ENCODE data around the gene LMBR1. TPM values are rescaled to one million over a fixed set of nuclear protein-coding genes. Genes with fewer than 3 reads are reported as not detected.

The LMBR1 gene
- total and polyA plus RNA-seq, 2 donors (not counting 3 experiments of a cell fraction or from before 2014, with no cell fraction given) = 14.0 to 72.9 TPM

DNA sequence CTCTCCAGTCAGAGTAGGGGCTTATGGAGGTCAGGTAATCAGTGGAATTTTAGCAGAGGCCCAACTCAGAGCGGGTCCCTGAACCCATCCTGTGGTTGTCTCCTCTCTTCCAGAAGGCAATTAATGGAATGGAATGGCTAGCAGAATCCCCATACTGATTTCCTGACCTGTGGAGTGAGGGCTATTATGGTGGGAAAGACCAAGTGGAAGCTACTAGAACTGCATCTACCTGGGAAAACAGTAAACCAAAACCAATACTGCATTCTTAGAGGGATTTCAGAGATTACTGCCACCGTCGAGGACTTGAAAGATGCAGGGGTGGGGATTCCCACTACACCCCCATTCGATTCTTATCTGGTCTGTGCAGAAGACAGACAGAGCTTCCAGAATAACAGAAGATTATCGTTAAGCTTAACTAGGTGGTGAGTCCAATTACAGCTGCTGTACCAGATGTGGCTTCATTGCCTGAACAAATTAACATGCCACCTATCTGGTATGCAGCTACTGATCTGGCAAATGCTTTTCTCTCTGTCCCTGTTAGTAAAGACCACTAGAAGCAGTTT, 73.2 kb downstream of the LMBR1 start:
- ChIA-PET POLR2A (no interaction called here), CTCF (interaction anchor here (0.9 kb wide), 1 partner anchor 56 kb away, joined by 3 read pairs; no protein-coding TSS in a partner anchor)
- FAIRE-seq (no peak), DNase-seq (ENCODE audit: low read depth, low spot score) (no peak)
- no peak overlapping the region for H2AFZ ChIP-seq (ENCODE audit: low read depth, low read length)
- peaks cover 0 to 2% of the 10 kb centered on the region in 2 experiments for H3K36me3 ChIP-seq (ENCODE audit: control insufficient read depth in 2 of 2, extremely low read depth in 1 of 2, insufficient read depth in 2 of 2, low read length in 2 of 2)
- no peak overlapping the region for H3K4me3 ChIP-seq (replicated peaks in 1 of 3; ENCODE audit: insufficient read depth in 1 of 3, low read depth in 1 of 3, low read length in 3 of 3)
- no peak overlapping the region for H3K4me2 ChIP-seq (ENCODE audit: insufficient read depth, low read length)
- TF ChIP-seq MYC (IDR thresholded peaks at IDR 0.05; ENCODE audit: low read depth, low read length) = no peak
- no peak for TF ChIP-seq EZH2 (IDR thresholded peaks at IDR 0.05; ENCODE audit: borderline replicate concordance, low read depth, low read length, severe bottlenecking)
- no peak for TF ChIP-seq POLR2AphosphoS5 (IDR thresholded peaks at IDR 0.05; ENCODE audit: insufficient read depth, low read depth, low read length)
- TF ChIP-seq, protein P1, sequence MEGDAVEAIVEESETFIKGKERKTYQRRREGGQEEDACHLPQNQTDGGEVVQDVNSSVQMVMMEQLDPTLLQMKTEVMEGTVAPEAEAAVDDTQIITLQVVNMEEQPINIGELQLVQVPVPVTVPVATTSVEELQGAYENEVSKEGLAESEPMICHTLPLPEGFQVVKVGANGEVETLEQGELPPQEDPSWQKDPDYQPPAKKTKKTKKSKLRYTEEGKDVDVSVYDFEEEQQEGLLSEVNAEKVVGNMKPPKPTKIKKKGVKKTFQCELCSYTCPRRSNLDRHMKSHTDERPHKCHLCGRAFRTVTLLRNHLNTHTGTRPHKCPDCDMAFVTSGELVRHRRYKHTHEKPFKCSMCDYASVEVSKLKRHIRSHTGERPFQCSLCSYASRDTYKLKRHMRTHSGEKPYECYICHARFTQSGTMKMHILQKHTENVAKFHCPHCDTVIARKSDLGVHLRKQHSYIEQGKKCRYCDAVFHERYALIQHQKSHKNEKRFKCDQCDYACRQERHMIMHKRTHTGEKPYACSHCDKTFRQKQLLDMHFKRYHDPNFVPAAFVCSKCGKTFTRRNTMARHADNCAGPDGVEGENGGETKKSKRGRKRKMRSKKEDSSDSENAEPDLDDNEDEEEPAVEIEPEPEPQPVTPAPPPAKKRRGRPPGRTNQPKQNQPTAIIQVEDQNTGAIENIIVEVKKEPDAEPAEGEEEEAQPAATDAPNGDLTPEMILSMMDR (IDR thresholded peaks at IDR 0.05; ENCODE audit: extremely low read depth in 1 of 2, insufficient read depth in 1 of 2, low read depth in 1 of 2, low read length in 2 of 2) = no peak
- TF ChIP-seq, protein P2, sequence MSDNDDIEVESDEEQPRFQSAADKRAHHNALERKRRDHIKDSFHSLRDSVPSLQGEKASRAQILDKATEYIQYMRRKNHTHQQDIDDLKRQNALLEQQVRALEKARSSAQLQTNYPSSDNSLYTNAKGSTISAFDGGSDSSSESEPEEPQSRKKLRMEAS (IDR thresholded peaks at IDR 0.05; ENCODE audit: insufficient read depth, insufficient read length) = no peak
- TF ChIP-seq JUN (IDR thresholded peaks at IDR 0.05; ENCODE audit: borderline replicate concordance, insufficient read depth, insufficient read length, low read depth) = no peak
- no peak overlapping the region for H3K27ac ChIP-seq (ENCODE audit: insufficient read depth, low read depth, low read length)
- no peaks in the 10 kb centered on the region for H3K9me3 ChIP-seq (replicated peaks; ENCODE audit: control insufficient read depth, insufficient read depth, low read length)
- no TSS peak for BruUV-seq (replicated peaks)
- no peaks in the 10 kb centered on the region for H3K79me2 ChIP-seq (ENCODE audit: control insufficient read depth, insufficient read depth, low read length)
- dilution Hi-C loops (cut with MboI; ENCODE audit: extremely low pct_ligation_motif_present, low sequenced_read_pairs) = no loop called here
- no peaks in the 10 kb centered on the region for H3K27me3 ChIP-seq (ENCODE audit: control insufficient read depth in 2 of 2, insufficient read depth in 2 of 2, low read length in 2 of 2)
- intact Hi-C loops (cut with micrococcal nuclease) = loop anchor here (5.0 kb wide), 1 partner anchor 348 kb away; no protein-coding TSS in a partner anchor
- H3K9ac ChIP-seq (replicated peaks; ENCODE audit: extremely low read depth, insufficient read depth, low read length) = no peak overlapping the region
- H3K4me1 ChIP-seq (ENCODE audit: control insufficient read depth, extremely low read depth, insufficient read depth, low read length) = no peaks in the 10 kb centered on the region
- H3K9me1 ChIP-seq (replicated peaks; ENCODE audit: control insufficient read depth, extremely low read depth, insufficient read depth, low read length) = no peaks in the 10 kb centered on the region
- H4K20me1 ChIP-seq (replicated peaks; ENCODE audit: control insufficient read depth, extremely low read depth, insufficient read depth, low read length) = no peaks in the 10 kb centered on the region

Data from endothelial cell of umbilical vein (primary cell).